H9 (cell line): ENCODE data around the gene CPSF4L. TPM values are rescaled to one million over a fixed set of nuclear protein-coding genes. Genes with fewer than 3 reads are reported as not detected.

ENCODE experiments used
- DNase-seq: peaks from one replicate; pipeline ENCODE4 v3.0.0-alpha.2; 2017
- H2AFZ ChIP-seq: one replicate; pipeline ENCODE4 v1.6.1; 2013; ENCODE audit warnings: mild to moderate bottlenecking, low read length, control low read depth, moderate library complexity
- H2AK5ac ChIP-seq: 2 replicates; pipeline ENCODE4 v1.6.1; 2013; ENCODE audit warnings: low read length, control low read depth, mixed read lengths; ENCODE audit not compliant: insufficient read length
- H2BK120ac ChIP-seq: one replicate; pipeline ENCODE4 v1.6.1; 2013; ENCODE audit warnings: low read depth, mild to moderate bottlenecking, low read length, control low read depth, inconsistent platforms; ENCODE audit not compliant: poor library complexity, severe bottlenecking
- H2BK12ac ChIP-seq: 2 replicates; pipeline ENCODE4 v1.6.1; 2013; ENCODE audit warnings: low read length, control low read depth, mixed read lengths, low read depth; ENCODE audit not compliant: insufficient read length
- H2BK15ac ChIP-seq: 2 replicates; pipeline ENCODE4 v1.6.1; 2013; ENCODE audit warnings: low read depth, low read length, control low read depth
- H2BK20ac ChIP-seq: one replicate; pipeline ENCODE4 v1.6.1; 2013; ENCODE audit warnings: low read depth, mild to moderate bottlenecking, low read length, control low read depth, inconsistent platforms; ENCODE audit not compliant: poor library complexity, severe bottlenecking
- H2BK5ac ChIP-seq: 2 replicates; pipeline ENCODE4 v1.6.1; 2013; ENCODE audit warnings: low read length, control low read depth, mixed read lengths; ENCODE audit not compliant: insufficient read length
- H3K14ac ChIP-seq: 2 replicates; pipeline ENCODE4 v1.6.1; 2013; ENCODE audit warnings: low read length, control low read depth; ENCODE audit not compliant: insufficient read depth
- H3K18ac ChIP-seq: 2 replicates; pipeline ENCODE4 v1.6.1; 2013; ENCODE audit warnings: low read depth, mild to moderate bottlenecking, mixed read lengths, low read length, control low read depth; ENCODE audit not compliant: insufficient read length
- H3K23ac ChIP-seq: 2 replicates; pipeline ENCODE4 v1.6.1; 2013; ENCODE audit warnings: low read length, control low read depth, mixed read lengths, low read depth; ENCODE audit not compliant: insufficient read length
- H3K23me2 ChIP-seq: 2 replicates; pipeline ENCODE4 v1.6.1; 2013; ENCODE audit warnings: low read depth, mild to moderate bottlenecking, mixed read lengths, low read length, control low read depth; ENCODE audit not compliant: insufficient read length, poor library complexity, severe bottlenecking
- H3K27ac ChIP-seq: 2 replicates; pipeline ENCODE4 v1.5.1; 2013; ENCODE audit warnings: low read length, control low read depth, mixed read lengths, low read depth; ENCODE audit not compliant: insufficient read length
- H3K27me3 ChIP-seq: 2 replicates; pipeline ENCODE4 v1.6.1; 2013; ENCODE audit warnings: low read length, control low read depth, inconsistent platforms; ENCODE audit not compliant: insufficient read depth
- H3K4ac ChIP-seq: 2 replicates; pipeline ENCODE4 v1.6.1; 2013; ENCODE audit warnings: low read depth, mild to moderate bottlenecking, control low read depth, inconsistent platforms, low read length, moderate library complexity
- H3K4me1 ChIP-seq: 2 replicates; pipeline ENCODE4 v1.6.1; 2013; ENCODE audit warnings: low read length, control low read depth, inconsistent platforms; ENCODE audit not compliant: insufficient read depth
- H3K4me2 ChIP-seq: 2 replicates; pipeline ENCODE4 v1.6.1; 2013; ENCODE audit warnings: low read length, control low read depth, mixed read lengths; ENCODE audit not compliant: insufficient read length, insufficient read depth
- H3K56ac ChIP-seq: 2 replicates; pipeline ENCODE4 v1.6.1; 2013; ENCODE audit warnings: low read depth, mild to moderate bottlenecking, mixed read lengths, low read length, control low read depth; ENCODE audit not compliant: insufficient read length
- H3K79me1 ChIP-seq: 2 replicates; pipeline ENCODE4 v1.6.1; 2013; ENCODE audit warnings: low read depth, mild to moderate bottlenecking, moderate library complexity, low read length, control low read depth, inconsistent platforms; ENCODE audit not compliant: insufficient read depth, poor library complexity, severe bottlenecking
- H3K79me2 ChIP-seq: 2 replicates; pipeline ENCODE4 v1.6.1; 2013; ENCODE audit warnings: low read length, control low read depth, inconsistent platforms; ENCODE audit not compliant: insufficient read depth
- H3K9ac ChIP-seq: 2 replicates; pipeline ENCODE4 v1.6.1; 2013; ENCODE audit warnings: low read length, control low read depth, mixed read lengths; ENCODE audit not compliant: insufficient read length; ENCODE audit errors: extremely low read depth
- H3K9me3 ChIP-seq: one replicate; pipeline ENCODE4 v1.6.1; 2013; ENCODE audit warnings: low read depth, low read length, inconsistent platforms; ENCODE audit not compliant: control insufficient read depth
- H3T11ph ChIP-seq: one replicate; pipeline ENCODE4 v1.6.1; 2013; ENCODE audit warnings: mild to moderate bottlenecking, low read length, control low read depth, inconsistent platforms
- H4K20me1 ChIP-seq: one replicate; pipeline ENCODE4 v1.6.1; 2013; ENCODE audit not compliant: control insufficient read depth, insufficient read length, insufficient read depth
- H4K5ac ChIP-seq: 2 replicates; pipeline ENCODE4 v1.6.1; 2013; ENCODE audit warnings: low read depth, mild to moderate bottlenecking, mixed read lengths, low read length, control low read depth; ENCODE audit not compliant: insufficient read length
- H4K8ac ChIP-seq: replicated peaks from 2 replicates; pipeline ENCODE4 v1.6.1; 2013; ENCODE audit warnings: low read length, control low read depth, mixed read lengths, low read depth; ENCODE audit not compliant: insufficient read length
- H4K91ac ChIP-seq: 2 replicates; pipeline ENCODE4 v1.6.1; 2013; ENCODE audit warnings: low read depth, mild to moderate bottlenecking, moderate library complexity, mixed read lengths, low read length, control low read depth; ENCODE audit not compliant: insufficient read length
- H3K27ac Mint-ChIP-seq, 3 experiments: 2 replicates in 2 of 3; 3 replicates in 1 of 3; pipeline ENCODE4 v1.8.0; 2020 to 2021; ENCODE audit warnings: mixed read lengths in 3 of 3, mild to moderate bottlenecking in 1 of 3, moderate library complexity in 1 of 3
- H3K27me3 Mint-ChIP-seq: 2 replicates; pipeline ENCODE4 v1.8.0; 2021; ENCODE audit warnings: low read depth, mild to moderate bottlenecking, moderate library complexity, mixed read lengths
- H3K36me3 Mint-ChIP-seq, 3 experiments: 2 replicates in 2 of 3; 3 replicates in 1 of 3; pipeline ENCODE4 v1.8.0; 2020 to 2021; ENCODE audit warnings: low read depth in 3 of 3, mixed read lengths in 3 of 3; ENCODE audit not compliant: insufficient read depth in 1 of 3
- H3K4me1 Mint-ChIP-seq, 2 experiments: 2 replicates each; pipeline ENCODE4 v1.8.0; 2020; ENCODE audit warnings: mixed read lengths in 2 of 2
- H3K4me3 Mint-ChIP-seq, 2 experiments: 2 replicates in 1 of 2; 3 replicates in 1 of 2; pipeline ENCODE4 v1.8.0; 2020 to 2021; ENCODE audit warnings: mild to moderate bottlenecking in 2 of 2, mixed read lengths in 2 of 2, moderate library complexity in 1 of 2
- H3K9me3 Mint-ChIP-seq, 2 experiments: 2 replicates in 1 of 2; 3 replicates in 1 of 2; pipeline ENCODE4 v1.8.0; 2020; ENCODE audit warnings: mild to moderate bottlenecking in 2 of 2, mixed read lengths in 2 of 2, moderate library complexity in 1 of 2
- CTCF ChIP-seq: fragments of 200-600 bp; sonication (generic); conservative IDR thresholded peaks from 3 replicates; pipeline ENCODE4 v1.8.0; 2021; ENCODE audit warnings: antibody characterized with exemption, mild to moderate bottlenecking
- WGBS: extraction: QIAGEN DNeasy Blood & Tissue Kit; methylation state at CpG from one replicate; pipeline ENCODE4 v1.1.7; 2013; ENCODE audit warnings: missing lambda C conversion rate, low lambda C conversion rate, mixed read lengths; ENCODE audit not compliant: insufficient read length; ENCODE audit errors: extremely low coverage; 5-methylcytosine and 5-hydroxymethylcytosine counted together
- total RNA-seq: library from RNA; stranded (reverse); gene quantifications from 2 replicates; pipeline ENCODE4 v1.2.1, GENCODE V29; 2021

The CPSF4L gene
- total RNA-seq, 1 experiment from 2014 or later: not detected

- H3K18ac ChIP-seq: no peak overlapping the region
- DNase-seq: no peak
- H2AFZ ChIP-seq: no peak overlapping the region
- H3K79me2 ChIP-seq: peaks cover 38% of the 10 kb centered on the region
- TF ChIP-seq CTCF: no peak
- peaks cover 44 to 46% of the 10 kb centered on the region in 2 experiments for H3K4me1 Mint-ChIP-seq
- H3K4ac ChIP-seq: no peak overlapping the region
- H4K20me1 ChIP-seq: no peaks in the 10 kb centered on the region
- no peaks in the 10 kb centered on the region for H3K27me3 Mint-ChIP-seq
- H2BK20ac ChIP-seq: no peak overlapping the region
- H3K9me3 Mint-ChIP-seq: no peaks in the 10 kb centered on the region; a peak in 1 of 5 replicates
- no peak overlapping the region for H2BK5ac ChIP-seq
- peak overlapping the region; percentile 60 for H3K4me2 ChIP-seq
- no CpG with 5 or more reads among the region's 3 CpGs for WGBS
- no peak overlapping the region for H4K91ac ChIP-seq
- no peak overlapping the region for H2BK12ac ChIP-seq
- no peak overlapping the region for H4K5ac ChIP-seq
- H4K8ac ChIP-seq: no peak overlapping the region
- no peaks in the 10 kb centered on the region for H3K9me3 ChIP-seq
- no peak overlapping the region for H2AK5ac ChIP-seq
- peak overlapping the region; percentile 69 for H3K27ac ChIP-seq
- peaks cover 8% of the 10 kb centered on the region for H3K23me2 ChIP-seq
- H3K56ac ChIP-seq: no peak overlapping the region
- H2BK15ac ChIP-seq: no peak overlapping the region
- peak overlapping the region; percentile 53 for H3K9ac ChIP-seq
- no peak overlapping the region for H3K14ac ChIP-seq
- no peak overlapping the region for H3T11ph ChIP-seq
- no peak overlapping the region for H3K23ac ChIP-seq
- peak overlapping the region; percentile 4 to 17; a peak in 3 of 5 replicates for H3K4me3 Mint-ChIP-seq
- H3K27me3 ChIP-seq: no peaks in the 10 kb centered on the region
- H3K27ac Mint-ChIP-seq: peak overlapping the region; percentile 70 to 93 (median 79); a peak in 6 of 7 replicates
- H3K4me1 ChIP-seq: peaks cover 6% of the 10 kb centered on the region; the same call in 1 of the 2 replicates
- H3K36me3 Mint-ChIP-seq: peaks cover 4 to 20% (median 16%) of the 10 kb centered on the region in 3 experiments; a peak in 5 of 7 replicates
- H3K79me1 ChIP-seq: peaks cover 3% of the 10 kb centered on the region
- H2BK120ac ChIP-seq: no peak overlapping the region
Measured at GRCh38 chr17:73226556-73227172, 35.0 kb downstream of the CPSF4L start.
